ENCODE data around the gene ELAPOR1.

DNA sequence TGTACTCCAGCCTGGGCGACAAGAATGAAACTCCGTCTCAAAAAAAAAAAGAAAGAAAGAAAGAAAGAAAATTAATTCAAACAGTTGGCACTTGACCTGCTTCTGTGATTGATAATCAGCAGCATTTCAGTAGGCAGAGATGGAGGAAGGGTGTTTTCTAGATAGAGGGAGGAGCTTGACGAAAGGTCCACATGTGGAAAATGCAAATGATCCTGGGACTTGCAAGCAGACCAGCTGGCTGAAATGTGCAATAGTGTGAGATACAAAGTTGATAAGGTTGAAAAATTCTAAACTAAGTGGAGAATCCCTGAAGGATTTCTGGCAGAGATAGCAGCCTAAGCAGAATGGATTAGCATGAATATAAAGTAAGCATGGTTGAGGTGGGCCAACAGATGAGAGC is 4.2 kb downstream of the ELAPOR1 start:
- TF ChIP-seq, protein P1, sequence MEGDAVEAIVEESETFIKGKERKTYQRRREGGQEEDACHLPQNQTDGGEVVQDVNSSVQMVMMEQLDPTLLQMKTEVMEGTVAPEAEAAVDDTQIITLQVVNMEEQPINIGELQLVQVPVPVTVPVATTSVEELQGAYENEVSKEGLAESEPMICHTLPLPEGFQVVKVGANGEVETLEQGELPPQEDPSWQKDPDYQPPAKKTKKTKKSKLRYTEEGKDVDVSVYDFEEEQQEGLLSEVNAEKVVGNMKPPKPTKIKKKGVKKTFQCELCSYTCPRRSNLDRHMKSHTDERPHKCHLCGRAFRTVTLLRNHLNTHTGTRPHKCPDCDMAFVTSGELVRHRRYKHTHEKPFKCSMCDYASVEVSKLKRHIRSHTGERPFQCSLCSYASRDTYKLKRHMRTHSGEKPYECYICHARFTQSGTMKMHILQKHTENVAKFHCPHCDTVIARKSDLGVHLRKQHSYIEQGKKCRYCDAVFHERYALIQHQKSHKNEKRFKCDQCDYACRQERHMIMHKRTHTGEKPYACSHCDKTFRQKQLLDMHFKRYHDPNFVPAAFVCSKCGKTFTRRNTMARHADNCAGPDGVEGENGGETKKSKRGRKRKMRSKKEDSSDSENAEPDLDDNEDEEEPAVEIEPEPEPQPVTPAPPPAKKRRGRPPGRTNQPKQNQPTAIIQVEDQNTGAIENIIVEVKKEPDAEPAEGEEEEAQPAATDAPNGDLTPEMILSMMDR (IDR thresholded peaks at IDR 0.05): no peak
- no peak for TF ChIP-seq POLR2AphosphoS5 (IDR thresholded peaks at IDR 0.05)
- TF ChIP-seq POLR2A (IDR thresholded peaks at IDR 0.05): no peak

Data from breast epithelium (tissue), 3 donors.